ENCODE results near the gene BEST4. TPM values are rescaled to one million over a fixed set of nuclear protein-coding genes. Genes with fewer than 3 reads are reported as not detected.

Gene BEST4
- total and polyA plus RNA-seq, 2 of the 13 experiments (the other 11 are each of a cell fraction or from before 2014, with no cell fraction given), result 0.77 to 1.4 TPM

DNA sequence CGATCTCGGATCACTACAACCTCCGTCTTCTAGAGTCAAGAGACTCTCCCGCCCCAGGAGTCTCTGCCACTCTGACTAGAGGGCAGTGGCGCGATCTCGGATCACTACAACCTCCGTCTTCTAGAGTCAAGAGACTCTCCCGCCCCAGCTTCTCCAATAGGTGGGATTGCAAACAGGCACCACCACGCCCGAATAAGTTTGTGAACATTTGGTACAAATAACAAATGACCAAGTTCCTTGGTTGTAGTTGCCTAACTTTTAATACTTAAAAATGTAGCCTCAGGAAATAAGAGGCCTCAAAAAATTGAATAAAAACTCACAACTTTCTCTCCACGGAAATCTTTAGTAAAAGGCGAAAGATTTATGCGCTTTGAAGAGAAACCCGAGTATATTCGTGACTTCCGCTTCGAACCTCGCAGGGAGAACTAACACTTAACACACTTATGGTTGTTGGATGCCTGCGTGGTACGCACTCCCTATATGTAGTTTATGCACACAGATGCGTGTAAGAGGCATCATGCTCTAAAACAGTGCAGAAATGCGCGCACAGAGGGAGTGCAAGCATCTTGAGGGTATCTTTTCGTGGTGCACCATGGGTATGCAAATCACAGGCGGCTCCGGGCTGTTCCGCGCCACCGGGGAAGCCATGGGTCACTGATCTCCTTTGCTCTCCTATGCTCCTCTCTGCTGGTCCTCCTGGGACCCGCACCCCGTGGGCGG is 31.8 kb upstream of the BEST4 start (continued):
- TF ChIP-seq ZXDC (CRISPR knock-in tag; IDR thresholded peaks at IDR 0.05) (peak; percentile 51; the same call in 1 of the 2 replicates), HMGXB3 (CRISPR knock-in tag; IDR thresholded peaks at IDR 0.05; ENCODE audit: borderline replicate concordance) (peak; percentile 80; the same call in 1 of the 2 replicates), ZNF460 (CRISPR knock-in tag; IDR thresholded peaks at IDR 0.05; ENCODE audit: borderline replicate concordance) (no peak), MYPOP (CRISPR knock-in tag; IDR thresholded peaks at IDR 0.05) (peak; percentile 89), NFATC3 (CRISPR knock-in tag; IDR thresholded peaks at IDR 0.05) (peak; percentile 58; the same call in 1 of the 2 replicates), KDM5B (CRISPR knock-in tag; IDR thresholded peaks at IDR 0.05; ENCODE audit: borderline replicate concordance) (peak; percentile 45; the same call in 1 of the 2 replicates), FOXM1 (CRISPR knock-in tag; IDR thresholded peaks at IDR 0.05) (no peak), HOXA9 (CRISPR knock-in tag; IDR thresholded peaks at IDR 0.05; ENCODE audit: borderline replicate concordance) (peak; percentile 78; the same call in 1 of the 2 replicates), AGO1 (IDR thresholded peaks at IDR 0.05; ENCODE audit: low read depth, low read length, poor library complexity, severe bottlenecking) (peak; percentile 84)
- TF ChIP-seq, protein P1, sequence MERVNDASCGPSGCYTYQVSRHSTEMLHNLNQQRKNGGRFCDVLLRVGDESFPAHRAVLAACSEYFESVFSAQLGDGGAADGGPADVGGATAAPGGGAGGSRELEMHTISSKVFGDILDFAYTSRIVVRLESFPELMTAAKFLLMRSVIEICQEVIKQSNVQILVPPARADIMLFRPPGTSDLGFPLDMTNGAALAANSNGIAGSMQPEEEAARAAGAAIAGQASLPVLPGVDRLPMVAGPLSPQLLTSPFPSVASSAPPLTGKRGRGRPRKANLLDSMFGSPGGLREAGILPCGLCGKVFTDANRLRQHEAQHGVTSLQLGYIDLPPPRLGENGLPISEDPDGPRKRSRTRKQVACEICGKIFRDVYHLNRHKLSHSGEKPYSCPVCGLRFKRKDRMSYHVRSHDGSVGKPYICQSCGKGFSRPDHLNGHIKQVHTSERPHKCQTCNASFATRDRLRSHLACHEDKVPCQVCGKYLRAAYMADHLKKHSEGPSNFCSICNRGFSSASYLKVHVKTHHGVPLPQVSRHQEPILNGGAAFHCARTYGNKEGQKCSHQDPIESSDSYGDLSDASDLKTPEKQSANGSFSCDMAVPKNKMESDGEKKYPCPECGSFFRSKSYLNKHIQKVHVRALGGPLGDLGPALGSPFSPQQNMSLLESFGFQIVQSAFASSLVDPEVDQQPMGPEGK (CRISPR knock-in tag; IDR thresholded peaks at IDR 0.05), result no peak
- TF ChIP-seq, protein P2, sequence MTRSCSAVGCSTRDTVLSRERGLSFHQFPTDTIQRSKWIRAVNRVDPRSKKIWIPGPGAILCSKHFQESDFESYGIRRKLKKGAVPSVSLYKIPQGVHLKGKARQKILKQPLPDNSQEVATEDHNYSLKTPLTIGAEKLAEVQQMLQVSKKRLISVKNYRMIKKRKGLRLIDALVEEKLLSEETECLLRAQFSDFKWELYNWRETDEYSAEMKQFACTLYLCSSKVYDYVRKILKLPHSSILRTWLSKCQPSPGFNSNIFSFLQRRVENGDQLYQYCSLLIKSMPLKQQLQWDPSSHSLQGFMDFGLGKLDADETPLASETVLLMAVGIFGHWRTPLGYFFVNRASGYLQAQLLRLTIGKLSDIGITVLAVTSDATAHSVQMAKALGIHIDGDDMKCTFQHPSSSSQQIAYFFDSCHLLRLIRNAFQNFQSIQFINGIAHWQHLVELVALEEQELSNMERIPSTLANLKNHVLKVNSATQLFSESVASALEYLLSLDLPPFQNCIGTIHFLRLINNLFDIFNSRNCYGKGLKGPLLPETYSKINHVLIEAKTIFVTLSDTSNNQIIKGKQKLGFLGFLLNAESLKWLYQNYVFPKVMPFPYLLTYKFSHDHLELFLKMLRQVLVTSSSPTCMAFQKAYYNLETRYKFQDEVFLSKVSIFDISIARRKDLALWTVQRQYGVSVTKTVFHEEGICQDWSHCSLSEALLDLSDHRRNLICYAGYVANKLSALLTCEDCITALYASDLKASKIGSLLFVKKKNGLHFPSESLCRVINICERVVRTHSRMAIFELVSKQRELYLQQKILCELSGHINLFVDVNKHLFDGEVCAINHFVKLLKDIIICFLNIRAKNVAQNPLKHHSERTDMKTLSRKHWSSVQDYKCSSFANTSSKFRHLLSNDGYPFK (CRISPR knock-in tag; IDR thresholded peaks at IDR 0.05; ENCODE audit: borderline replicate concordance), result peak; percentile 69; the same call in 1 of the 2 replicates

Data from HepG2 (cell line).